AG09309 (cell line): ENCODE results near the gene TWF1.
"Not testable (repeated sequence)": the region's sequence is repeated elsewhere in the genome, so short reads cannot be mapped to it uniquely, and the experiment has no call there.

Experiments
- DNase-seq: peaks from one replicate; pipeline ENCODE4 v3.0.0-alpha.2; 2010; ENCODE audit warnings: low read depth
- H3K4me3 ChIP-seq: 2 replicates; pipeline ENCODE4 v1.5.1; 2011; ENCODE audit warnings: mild to moderate bottlenecking, low read depth, low read length, moderate library complexity; ENCODE audit not compliant: control insufficient read depth
- CTCF ChIP-seq: IDR thresholded peaks from 2 replicates; pipeline ENCODE4 v1.5.1; 2011; ENCODE audit warnings: mild to moderate bottlenecking, low read depth, low read length, inconsistent platforms; ENCODE audit not compliant: insufficient read depth, control insufficient read depth; ENCODE audit errors: missing control alignments

The TWF1 gene

GRCh38 chr12:43758728-43759563, 47.2 kb downstream of the TWF1 start, which contains the start of the genes IRAK4 and PUS7L:
IRAK4 (plus strand) TSS chr12:43758951; CDS start chr12:43768112, 9,161 bp downstream.
PUS7L (minus strand) TSS chr12:43758790; CDS start chr12:43755245, 3,545 bp downstream.
- peak; percentile 51 for TF ChIP-seq CTCF
- DNase-seq: peak; percentile 85
- H3K4me3 ChIP-seq: peak within 1 kb of the TSS; percentile 73

- TF ChIP-seq CTCF: no peak
- H3K4me3 ChIP-seq: peak overlapping the region; percentile 73
- no peak for DNase-seq
Observed at GRCh38 chr12:43758247-43758727, 47.8 kb downstream of the TWF1 start.

- no peak for DNase-seq
- no peak overlapping the region for H3K4me3 ChIP-seq
- TF ChIP-seq CTCF: no peak
Observed at GRCh38 chr12:43754015-43754414, 52.1 kb downstream of the TWF1 start.

- H3K4me3 ChIP-seq, DNase-seq: not testable (repeated sequence)
Observed at GRCh38 chr12:43751360-43751759, 54.8 kb downstream of the TWF1 start.

- no peak for TF ChIP-seq CTCF
- no peak for DNase-seq
- no peak overlapping the region for H3K4me3 ChIP-seq
Observed at GRCh38 chr12:43750814-43751213, 55.3 kb downstream of the TWF1 start.

- DNase-seq: no peak
Observed at GRCh38 chr12:43749016-43749415, 57.1 kb downstream of the TWF1 start.

More at GRCh38 chr12:43749016-43749415, 57.1 kb downstream of the TWF1 start:
- no peak overlapping the region for H3K4me3 ChIP-seq
- TF ChIP-seq CTCF: no peak
